WTC11 (cell line): Measurements from ENCODE around the gene BIRC3. TPM values are rescaled to one million over a fixed set of nuclear protein-coding genes. Genes with fewer than 3 reads are reported as not detected.
A peak's percentile ranks its signal among the peaks of the same experiment; 100 is the strongest.

Source experiments
- ATAC-seq: fragments of 200-7000 bp; cut with Tn5 transposase; 2 replicates; pipeline ENCODE4 v1.10.0; 2021; ENCODE audit warnings: mild to moderate bottlenecking, moderate library complexity
- CTCF ChIA-PET: fragments of 300-600 bp; sonication (Branson Sonifier 250); formaldehyde crosslinking; loops from one replicate; lab custom pipeline; 2021; ENCODE audit warnings: antibody characterized with exemption; lab: Charles Lee
- POLR2A ChIA-PET: fragments of 350-600 bp; sonication (Branson Sonifier 250); formaldehyde crosslinking; loops from one replicate; lab custom pipeline; 2021; ENCODE audit warnings: antibody characterized with exemption; lab: Charles Lee
- DNase-seq: peaks from one replicate; pipeline ENCODE4 v3.0.0; 2021; ENCODE audit warnings: low spot score
- H3K27ac Mint-ChIP-seq: 2 replicates; pipeline ENCODE4 v1.8.0; 2021; ENCODE audit warnings: mixed read lengths
- H3K27me3 Mint-ChIP-seq: 2 replicates; pipeline ENCODE4 v1.8.0; 2021; ENCODE audit warnings: low read depth, mild to moderate bottlenecking, moderate library complexity, mixed read lengths
- H3K36me3 Mint-ChIP-seq: 2 replicates; pipeline ENCODE4 v1.8.0; 2021; ENCODE audit warnings: mixed read lengths
- H3K4me1 Mint-ChIP-seq: 2 replicates; pipeline ENCODE4 v1.8.0; 2022; ENCODE audit warnings: mixed read lengths
- H3K4me3 Mint-ChIP-seq: 2 replicates; pipeline ENCODE4 v1.8.0; 2021; ENCODE audit warnings: mild to moderate bottlenecking, moderate library complexity, mixed read lengths
- H3K9me3 Mint-ChIP-seq: 2 replicates; pipeline ENCODE4 v1.8.0; 2021; ENCODE audit warnings: mixed read lengths
- MYBL2 ChIP-seq: sonication (generic); formaldehyde crosslinking; IDR thresholded peaks from 2 replicates; pipeline ENCODE4 v1.8.1; 2023; ENCODE audit warnings: mild to moderate bottlenecking, moderate library complexity, missing genetic modification reagents
- NFATC4 ChIP-seq: fragments of 250-450 bp; sonication (Bioruptor Pico); IDR thresholded peaks from 2 replicates; pipeline ENCODE4 v1.9.0; 2021; ENCODE audit warnings: mild to moderate bottlenecking
- NFE2L1 ChIP-seq: sonication (generic); formaldehyde crosslinking; IDR thresholded peaks from 2 replicates; pipeline ENCODE4 v1.8.1; 2023; ENCODE audit warnings: missing genetic modification reagents
- TP53 ChIP-seq: sonication (generic); formaldehyde crosslinking; IDR thresholded peaks from 2 replicates; pipeline ENCODE4 v1.8.1; 2023; ENCODE audit warnings: mild to moderate bottlenecking, missing genetic modification reagents
- ZNF396 ChIP-seq: fragments of 250-450 bp; sonication (Bioruptor Pico); IDR thresholded peaks from 2 replicates; pipeline ENCODE4 v1.8.0; 2021; ENCODE audit warnings: mild to moderate bottlenecking, moderate library complexity, borderline replicate concordance
- ZNF416 ChIP-seq: fragments of 250-450 bp; sonication (Bioruptor Pico); IDR thresholded peaks from 2 replicates; pipeline ENCODE4 v1.9.0; 2021; ENCODE audit warnings: mild to moderate bottlenecking, inconsistent platforms
- ZNF671 ChIP-seq: fragments of 250-450 bp; sonication (Bioruptor Pico); IDR thresholded peaks from 2 replicates; pipeline ENCODE4 v1.8.0; 2021; ENCODE audit warnings: mild to moderate bottlenecking
- total RNA-seq: library from RNA; stranded (reverse); gene quantifications from 3 replicates; pipeline ENCODE4 v1.2.3, GENCODE V29; 2021
- TF ChIP-seq, protein P1 (sequence below): fragments of 250-450 bp; sonication (Bioruptor Pico); IDR thresholded peaks from 2 replicates; pipeline ENCODE4 v1.9.0; 2021; ENCODE audit warnings: mild to moderate bottlenecking, borderline replicate concordance
- TF ChIP-seq, protein P2 (sequence below): fragments of 250-450 bp; sonication (Bioruptor Pico); IDR thresholded peaks from 2 replicates; pipeline ENCODE4 v2.1.2; 2022; ENCODE audit warnings: mild to moderate bottlenecking, moderate library complexity
- TF ChIP-seq, protein P3 (sequence below): sonication (generic); formaldehyde crosslinking; IDR thresholded peaks from 2 replicates; pipeline ENCODE4 v1.8.1; 2023; ENCODE audit warnings: mild to moderate bottlenecking, missing genetic modification reagents, moderate library complexity
- TF ChIP-seq, protein P4 (sequence below): sonication (generic); formaldehyde crosslinking; IDR thresholded peaks from 2 replicates; pipeline ENCODE4 v1.8.1; 2023; ENCODE audit warnings: mild to moderate bottlenecking, missing genetic modification reagents
- TF ChIP-seq, protein P5 (sequence below): fragments of 250-450 bp; sonication (Bioruptor Pico); IDR thresholded peaks from 2 replicates; pipeline ENCODE4 v1.9.0; 2021; ENCODE audit warnings: moderate library complexity, mild to moderate bottlenecking, inconsistent platforms, borderline replicate concordance
- TF ChIP-seq, protein P6 (sequence below): fragments of 200-600 bp; IDR thresholded peaks from 2 replicates; pipeline ENCODE4 v1.8.0; 2022; ENCODE audit warnings: antibody characterized with exemption
- TF ChIP-seq, protein P7 (sequence below): sonication (generic); formaldehyde crosslinking; IDR thresholded peaks from 2 replicates; pipeline ENCODE4 v1.8.0; 2022; ENCODE audit warnings: mild to moderate bottlenecking, missing genetic modification reagents
- TF ChIP-seq, protein P8 (sequence below): sonication (generic); formaldehyde crosslinking; IDR thresholded peaks from 2 replicates; pipeline ENCODE4 v1.8.0; 2023; ENCODE audit warnings: mild to moderate bottlenecking, missing genetic modification reagents
- TF ChIP-seq, protein P9 (sequence below): sonication (generic); formaldehyde crosslinking; IDR thresholded peaks from 2 replicates; pipeline ENCODE4 v1.8.1; 2022; ENCODE audit warnings: mild to moderate bottlenecking, missing genetic modification reagents, moderate library complexity, borderline replicate concordance

The BIRC3 gene
- total RNA-seq, 1 experiment from 2014 or later: 0.33 TPM

DNA sequence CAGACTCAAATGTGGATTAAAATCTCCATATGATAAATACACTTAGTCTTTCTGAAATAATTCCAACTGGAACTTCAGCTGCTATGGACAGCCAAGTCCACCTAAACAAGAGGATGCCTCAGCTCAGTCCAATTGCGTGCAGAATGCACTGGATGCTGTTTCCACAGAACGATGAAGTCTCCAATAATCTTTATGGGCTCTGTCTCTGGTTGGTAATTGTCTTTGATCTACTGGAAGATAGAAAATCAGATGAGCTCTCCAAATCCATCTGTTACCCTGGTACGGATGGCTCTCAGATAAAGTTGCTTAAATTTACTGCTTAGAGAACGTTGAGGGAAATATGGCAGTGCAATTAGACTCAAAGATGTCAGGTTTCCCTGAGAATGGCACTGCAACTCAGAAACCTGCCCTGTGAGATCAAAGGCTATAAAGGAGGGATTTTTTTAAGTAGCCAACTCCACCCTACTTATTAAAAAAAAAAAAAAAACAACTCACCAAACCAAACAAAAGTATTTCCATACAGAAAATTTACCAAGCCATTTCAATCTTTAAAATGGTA lies 859 bp upstream of the BIRC3 start (continued):
- TF ChIP-seq, protein P1, sequence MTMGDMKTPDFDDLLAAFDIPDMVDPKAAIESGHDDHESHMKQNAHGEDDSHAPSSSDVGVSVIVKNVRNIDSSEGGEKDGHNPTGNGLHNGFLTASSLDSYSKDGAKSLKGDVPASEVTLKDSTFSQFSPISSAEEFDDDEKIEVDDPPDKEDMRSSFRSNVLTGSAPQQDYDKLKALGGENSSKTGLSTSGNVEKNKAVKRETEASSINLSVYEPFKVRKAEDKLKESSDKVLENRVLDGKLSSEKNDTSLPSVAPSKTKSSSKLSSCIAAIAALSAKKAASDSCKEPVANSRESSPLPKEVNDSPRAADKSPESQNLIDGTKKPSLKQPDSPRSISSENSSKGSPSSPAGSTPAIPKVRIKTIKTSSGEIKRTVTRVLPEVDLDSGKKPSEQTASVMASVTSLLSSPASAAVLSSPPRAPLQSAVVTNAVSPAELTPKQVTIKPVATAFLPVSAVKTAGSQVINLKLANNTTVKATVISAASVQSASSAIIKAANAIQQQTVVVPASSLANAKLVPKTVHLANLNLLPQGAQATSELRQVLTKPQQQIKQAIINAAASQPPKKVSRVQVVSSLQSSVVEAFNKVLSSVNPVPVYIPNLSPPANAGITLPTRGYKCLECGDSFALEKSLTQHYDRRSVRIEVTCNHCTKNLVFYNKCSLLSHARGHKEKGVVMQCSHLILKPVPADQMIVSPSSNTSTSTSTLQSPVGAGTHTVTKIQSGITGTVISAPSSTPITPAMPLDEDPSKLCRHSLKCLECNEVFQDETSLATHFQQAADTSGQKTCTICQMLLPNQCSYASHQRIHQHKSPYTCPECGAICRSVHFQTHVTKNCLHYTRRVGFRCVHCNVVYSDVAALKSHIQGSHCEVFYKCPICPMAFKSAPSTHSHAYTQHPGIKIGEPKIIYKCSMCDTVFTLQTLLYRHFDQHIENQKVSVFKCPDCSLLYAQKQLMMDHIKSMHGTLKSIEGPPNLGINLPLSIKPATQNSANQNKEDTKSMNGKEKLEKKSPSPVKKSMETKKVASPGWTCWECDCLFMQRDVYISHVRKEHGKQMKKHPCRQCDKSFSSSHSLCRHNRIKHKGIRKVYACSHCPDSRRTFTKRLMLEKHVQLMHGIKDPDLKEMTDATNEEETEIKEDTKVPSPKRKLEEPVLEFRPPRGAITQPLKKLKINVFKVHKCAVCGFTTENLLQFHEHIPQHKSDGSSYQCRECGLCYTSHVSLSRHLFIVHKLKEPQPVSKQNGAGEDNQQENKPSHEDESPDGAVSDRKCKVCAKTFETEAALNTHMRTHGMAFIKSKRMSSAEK (CRISPR knock-in tag): no peak
- TF ChIP-seq NFATC4 (CRISPR knock-in tag) (no peak), ZNF396 (CRISPR knock-in tag) (no peak), NFE2L1 (CRISPR knock-in tag) (no peak), TP53 (CRISPR knock-in tag) (no peak), ZNF416 (CRISPR knock-in tag) (no peak), ZNF671 (CRISPR knock-in tag) (no peak), MYBL2 (CRISPR knock-in tag) (no peak)
- TF ChIP-seq, protein P2, sequence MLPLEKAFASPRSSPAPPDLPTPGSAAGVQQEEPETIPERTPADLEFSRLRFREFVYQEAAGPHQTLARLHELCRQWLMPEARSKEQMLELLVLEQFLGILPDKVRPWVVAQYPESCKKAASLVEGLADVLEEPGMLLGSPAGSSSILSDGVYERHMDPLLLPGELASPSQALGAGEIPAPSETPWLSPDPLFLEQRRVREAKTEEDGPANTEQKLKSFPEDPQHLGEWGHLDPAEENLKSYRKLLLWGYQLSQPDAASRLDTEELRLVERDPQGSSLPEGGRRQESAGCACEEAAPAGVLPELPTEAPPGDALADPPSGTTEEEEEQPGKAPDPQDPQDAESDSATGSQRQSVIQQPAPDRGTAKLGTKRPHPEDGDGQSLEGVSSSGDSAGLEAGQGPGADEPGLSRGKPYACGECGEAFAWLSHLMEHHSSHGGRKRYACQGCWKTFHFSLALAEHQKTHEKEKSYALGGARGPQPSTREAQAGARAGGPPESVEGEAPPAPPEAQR (CRISPR knock-in tag): no peak
- TF ChIP-seq, protein P3, sequence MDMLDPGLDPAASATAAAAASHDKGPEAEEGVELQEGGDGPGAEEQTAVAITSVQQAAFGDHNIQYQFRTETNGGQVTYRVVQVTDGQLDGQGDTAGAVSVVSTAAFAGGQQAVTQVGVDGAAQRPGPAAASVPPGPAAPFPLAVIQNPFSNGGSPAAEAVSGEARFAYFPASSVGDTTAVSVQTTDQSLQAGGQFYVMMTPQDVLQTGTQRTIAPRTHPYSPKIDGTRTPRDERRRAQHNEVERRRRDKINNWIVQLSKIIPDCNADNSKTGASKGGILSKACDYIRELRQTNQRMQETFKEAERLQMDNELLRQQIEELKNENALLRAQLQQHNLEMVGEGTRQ (CRISPR knock-in tag): no peak
- TF ChIP-seq, protein P4, sequence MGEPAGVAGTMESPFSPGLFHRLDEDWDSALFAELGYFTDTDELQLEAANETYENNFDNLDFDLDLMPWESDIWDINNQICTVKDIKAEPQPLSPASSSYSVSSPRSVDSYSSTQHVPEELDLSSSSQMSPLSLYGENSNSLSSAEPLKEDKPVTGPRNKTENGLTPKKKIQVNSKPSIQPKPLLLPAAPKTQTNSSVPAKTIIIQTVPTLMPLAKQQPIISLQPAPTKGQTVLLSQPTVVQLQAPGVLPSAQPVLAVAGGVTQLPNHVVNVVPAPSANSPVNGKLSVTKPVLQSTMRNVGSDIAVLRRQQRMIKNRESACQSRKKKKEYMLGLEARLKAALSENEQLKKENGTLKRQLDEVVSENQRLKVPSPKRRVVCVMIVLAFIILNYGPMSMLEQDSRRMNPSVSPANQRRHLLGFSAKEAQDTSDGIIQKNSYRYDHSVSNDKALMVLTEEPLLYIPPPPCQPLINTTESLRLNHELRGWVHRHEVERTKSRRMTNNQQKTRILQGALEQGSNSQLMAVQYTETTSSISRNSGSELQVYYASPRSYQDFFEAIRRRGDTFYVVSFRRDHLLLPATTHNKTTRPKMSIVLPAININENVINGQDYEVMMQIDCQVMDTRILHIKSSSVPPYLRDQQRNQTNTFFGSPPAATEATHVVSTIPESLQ: no peak

DNA sequence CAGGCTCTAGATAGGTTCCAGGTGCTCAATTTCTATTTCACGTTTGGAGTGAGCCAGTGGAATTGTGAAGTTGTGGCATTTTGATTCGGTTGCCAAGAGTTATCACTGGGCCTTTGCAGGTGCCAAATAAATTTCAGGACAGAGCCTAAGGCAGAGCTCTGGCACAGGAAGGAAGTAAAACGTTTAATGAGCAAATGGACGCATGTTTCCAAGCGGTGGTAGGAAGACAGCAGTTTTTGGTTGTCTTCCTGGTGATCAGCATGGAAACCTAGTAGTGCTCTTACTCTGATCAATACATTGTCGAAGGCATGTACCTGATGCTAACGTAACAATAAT lies 452 bp downstream of the BIRC3 start:
- POLR2A ChIA-PET: no interaction called here
- H3K4me1 Mint-ChIP-seq: peaks cover 7% of the 10 kb centered on the region; the same call in 1 of the 2 replicates
- TF ChIP-seq, protein P5, sequence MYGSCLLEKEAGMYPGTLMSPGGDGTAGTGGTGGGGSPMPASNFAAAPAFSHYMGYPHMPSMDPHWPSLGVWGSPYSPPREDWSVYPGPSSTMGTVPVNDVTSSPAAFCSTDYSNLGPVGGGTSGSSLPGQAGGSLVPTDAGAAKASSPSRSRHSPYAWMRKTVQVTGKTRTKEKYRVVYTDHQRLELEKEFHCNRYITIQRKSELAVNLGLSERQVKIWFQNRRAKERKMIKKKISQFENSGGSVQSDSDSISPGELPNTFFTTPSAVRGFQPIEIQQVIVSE: no peak
- TF ChIP-seq, all 79 proteins: peak for 0
- DNase-seq (no peak), ATAC-seq (peak; percentile 9; the same call in 1 of the 2 replicates)
- Mint-ChIP-seq H3K4me3 (peak overlapping the region; percentile 82), H3K27me3 (peaks cover 18% of the 10 kb centered on the region), H3K36me3 (no peaks in the 10 kb centered on the region), H3K9me3 (no peaks in the 10 kb centered on the region), H3K27ac (no peak overlapping the region)
- CTCF ChIA-PET: interaction anchor here (1.0 to 2.3 kb wide), 5 partner anchors 7 to 349 kb away, joined by 3 to 7 read pairs (median 5); no protein-coding TSS in a partner anchor

DNA sequence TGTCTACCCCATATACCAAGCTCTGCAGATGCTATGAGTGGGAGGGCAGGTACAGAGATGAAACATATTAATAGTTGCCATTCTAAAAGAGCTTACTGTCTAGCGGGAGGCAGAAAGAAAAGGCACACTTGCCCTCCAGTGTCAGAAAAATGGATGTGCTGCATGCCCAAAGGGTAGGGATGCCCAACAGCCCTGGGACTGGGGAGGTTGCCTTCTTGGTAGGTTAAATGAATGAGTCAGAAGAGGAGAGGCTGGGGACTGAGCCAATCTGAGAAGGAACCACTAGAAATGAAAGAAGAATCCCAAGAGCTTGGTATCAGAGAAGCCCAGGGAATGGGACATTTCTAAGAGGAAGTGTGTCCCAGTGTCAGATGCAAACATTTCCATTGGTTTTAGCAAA lies 1.2 kb downstream of the BIRC3 start:
- no peak overlapping the region for H3K27ac Mint-ChIP-seq
- H3K27me3 Mint-ChIP-seq: peaks cover 18% of the 10 kb centered on the region
- DNase-seq (no peak), ATAC-seq (no peak)
- H3K4me1 Mint-ChIP-seq: peaks cover 7% of the 10 kb centered on the region; the same call in 1 of the 2 replicates
- CTCF ChIA-PET: interaction anchor here (0.8 to 2.3 kb wide), 6 partner anchors 8 to 348 kb away, joined by 3 to 7 read pairs (median 4); no protein-coding TSS in a partner anchor
- TF ChIP-seq, protein P6, sequence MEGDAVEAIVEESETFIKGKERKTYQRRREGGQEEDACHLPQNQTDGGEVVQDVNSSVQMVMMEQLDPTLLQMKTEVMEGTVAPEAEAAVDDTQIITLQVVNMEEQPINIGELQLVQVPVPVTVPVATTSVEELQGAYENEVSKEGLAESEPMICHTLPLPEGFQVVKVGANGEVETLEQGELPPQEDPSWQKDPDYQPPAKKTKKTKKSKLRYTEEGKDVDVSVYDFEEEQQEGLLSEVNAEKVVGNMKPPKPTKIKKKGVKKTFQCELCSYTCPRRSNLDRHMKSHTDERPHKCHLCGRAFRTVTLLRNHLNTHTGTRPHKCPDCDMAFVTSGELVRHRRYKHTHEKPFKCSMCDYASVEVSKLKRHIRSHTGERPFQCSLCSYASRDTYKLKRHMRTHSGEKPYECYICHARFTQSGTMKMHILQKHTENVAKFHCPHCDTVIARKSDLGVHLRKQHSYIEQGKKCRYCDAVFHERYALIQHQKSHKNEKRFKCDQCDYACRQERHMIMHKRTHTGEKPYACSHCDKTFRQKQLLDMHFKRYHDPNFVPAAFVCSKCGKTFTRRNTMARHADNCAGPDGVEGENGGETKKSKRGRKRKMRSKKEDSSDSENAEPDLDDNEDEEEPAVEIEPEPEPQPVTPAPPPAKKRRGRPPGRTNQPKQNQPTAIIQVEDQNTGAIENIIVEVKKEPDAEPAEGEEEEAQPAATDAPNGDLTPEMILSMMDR: no peak
- TF ChIP-seq, protein P7, sequence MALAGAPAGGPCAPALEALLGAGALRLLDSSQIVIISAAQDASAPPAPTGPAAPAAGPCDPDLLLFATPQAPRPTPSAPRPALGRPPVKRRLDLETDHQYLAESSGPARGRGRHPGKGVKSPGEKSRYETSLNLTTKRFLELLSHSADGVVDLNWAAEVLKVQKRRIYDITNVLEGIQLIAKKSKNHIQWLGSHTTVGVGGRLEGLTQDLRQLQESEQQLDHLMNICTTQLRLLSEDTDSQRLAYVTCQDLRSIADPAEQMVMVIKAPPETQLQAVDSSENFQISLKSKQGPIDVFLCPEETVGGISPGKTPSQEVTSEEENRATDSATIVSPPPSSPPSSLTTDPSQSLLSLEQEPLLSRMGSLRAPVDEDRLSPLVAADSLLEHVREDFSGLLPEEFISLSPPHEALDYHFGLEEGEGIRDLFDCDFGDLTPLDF (CRISPR knock-in tag): no peak
- TF ChIP-seq, protein P8, sequence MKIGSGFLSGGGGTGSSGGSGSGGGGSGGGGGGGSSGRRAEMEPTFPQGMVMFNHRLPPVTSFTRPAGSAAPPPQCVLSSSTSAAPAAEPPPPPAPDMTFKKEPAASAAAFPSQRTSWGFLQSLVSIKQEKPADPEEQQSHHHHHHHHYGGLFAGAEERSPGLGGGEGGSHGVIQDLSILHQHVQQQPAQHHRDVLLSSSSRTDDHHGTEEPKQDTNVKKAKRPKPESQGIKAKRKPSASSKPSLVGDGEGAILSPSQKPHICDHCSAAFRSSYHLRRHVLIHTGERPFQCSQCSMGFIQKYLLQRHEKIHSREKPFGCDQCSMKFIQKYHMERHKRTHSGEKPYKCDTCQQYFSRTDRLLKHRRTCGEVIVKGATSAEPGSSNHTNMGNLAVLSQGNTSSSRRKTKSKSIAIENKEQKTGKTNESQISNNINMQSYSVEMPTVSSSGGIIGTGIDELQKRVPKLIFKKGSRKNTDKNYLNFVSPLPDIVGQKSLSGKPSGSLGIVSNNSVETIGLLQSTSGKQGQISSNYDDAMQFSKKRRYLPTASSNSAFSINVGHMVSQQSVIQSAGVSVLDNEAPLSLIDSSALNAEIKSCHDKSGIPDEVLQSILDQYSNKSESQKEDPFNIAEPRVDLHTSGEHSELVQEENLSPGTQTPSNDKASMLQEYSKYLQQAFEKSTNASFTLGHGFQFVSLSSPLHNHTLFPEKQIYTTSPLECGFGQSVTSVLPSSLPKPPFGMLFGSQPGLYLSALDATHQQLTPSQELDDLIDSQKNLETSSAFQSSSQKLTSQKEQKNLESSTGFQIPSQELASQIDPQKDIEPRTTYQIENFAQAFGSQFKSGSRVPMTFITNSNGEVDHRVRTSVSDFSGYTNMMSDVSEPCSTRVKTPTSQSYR (CRISPR knock-in tag): no peak
- TF ChIP-seq ZNF396 (CRISPR knock-in tag): no peak
- TF ChIP-seq, protein P9, sequence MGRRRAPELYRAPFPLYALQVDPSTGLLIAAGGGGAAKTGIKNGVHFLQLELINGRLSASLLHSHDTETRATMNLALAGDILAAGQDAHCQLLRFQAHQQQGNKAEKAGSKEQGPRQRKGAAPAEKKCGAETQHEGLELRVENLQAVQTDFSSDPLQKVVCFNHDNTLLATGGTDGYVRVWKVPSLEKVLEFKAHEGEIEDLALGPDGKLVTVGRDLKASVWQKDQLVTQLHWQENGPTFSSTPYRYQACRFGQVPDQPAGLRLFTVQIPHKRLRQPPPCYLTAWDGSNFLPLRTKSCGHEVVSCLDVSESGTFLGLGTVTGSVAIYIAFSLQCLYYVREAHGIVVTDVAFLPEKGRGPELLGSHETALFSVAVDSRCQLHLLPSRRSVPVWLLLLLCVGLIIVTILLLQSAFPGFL (CRISPR knock-in tag): no peak
- no peak overlapping the region for H3K4me3 Mint-ChIP-seq
- POLR2A ChIA-PET: no interaction called here
- no peaks in the 10 kb centered on the region for H3K9me3 Mint-ChIP-seq
- H3K36me3 Mint-ChIP-seq: no peaks in the 10 kb centered on the region
